ENCODE measurements around the gene CCDC69. TPM values are rescaled to one million over a fixed set of nuclear protein-coding genes. Genes with fewer than 3 reads are reported as not detected.

Gene CCDC69
- polyA plus RNA-seq, 3 donors = 4.0 to 6.8 (median 5.2) TPM

DNA sequence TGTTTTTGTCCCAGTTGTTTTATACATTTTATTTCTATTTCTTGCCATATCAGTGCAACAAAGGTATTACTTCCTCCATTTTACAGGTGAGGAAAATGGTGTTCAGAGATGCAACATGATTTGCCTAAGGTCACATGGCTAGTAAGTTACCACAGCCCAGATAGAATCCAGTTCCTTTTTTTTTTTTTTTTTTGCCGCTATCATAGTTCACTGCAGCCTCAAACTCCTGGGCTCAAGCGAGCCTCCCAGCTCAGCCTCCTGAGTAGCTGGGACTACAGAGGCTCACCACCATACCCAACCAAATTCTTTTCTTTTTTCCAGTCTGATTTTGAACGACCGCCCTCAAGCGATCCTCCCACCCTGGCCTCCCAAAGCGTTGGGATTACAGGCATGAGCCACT, 480 bp upstream of the CCDC69 start:
- DNase-seq (ENCODE audit: low read depth in 3 of 3, low spot score in 2 of 3) = no peak

DNA sequence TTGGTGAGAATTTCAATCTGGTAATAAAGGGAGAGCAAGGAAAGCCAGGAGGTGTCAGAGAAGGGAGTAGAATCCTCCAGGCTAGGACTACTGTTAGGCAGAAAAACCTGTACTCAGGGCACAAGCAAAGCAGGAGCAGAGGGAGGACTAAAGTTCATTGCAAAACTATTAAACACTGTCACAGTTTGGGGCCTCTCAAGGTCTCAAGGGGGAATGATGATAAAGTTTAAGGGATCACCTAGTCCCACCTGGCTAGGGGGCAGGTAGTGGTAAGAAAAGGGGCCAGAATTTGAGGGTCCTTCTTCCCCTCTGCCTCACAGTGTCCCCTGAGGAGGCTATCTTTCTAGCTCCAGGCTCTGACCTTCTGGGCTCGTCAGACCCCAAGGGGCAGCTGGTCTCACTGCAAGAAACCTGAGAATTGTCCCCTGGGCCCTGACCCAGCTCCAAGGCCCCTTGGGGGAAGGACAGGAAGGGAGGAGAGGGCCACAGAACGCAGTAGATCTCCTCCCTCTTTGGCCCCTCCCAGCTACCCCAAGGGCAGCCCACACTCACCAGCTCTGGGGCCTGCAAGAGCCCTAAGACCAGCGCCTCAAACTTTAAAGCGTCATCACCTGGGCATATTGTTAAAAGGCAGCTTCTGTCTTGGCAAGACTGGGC, 974 bp downstream of the CCDC69 start:
- no peak for DNase-seq (ENCODE audit: low read depth in 3 of 3, low spot score in 2 of 3)

GRCh38 chr5:151222054-151222789, 1.7 kb downstream of the CCDC69 start:
- no peak for DNase-seq (ENCODE audit: low read depth in 3 of 3, low spot score in 2 of 3)

DNA sequence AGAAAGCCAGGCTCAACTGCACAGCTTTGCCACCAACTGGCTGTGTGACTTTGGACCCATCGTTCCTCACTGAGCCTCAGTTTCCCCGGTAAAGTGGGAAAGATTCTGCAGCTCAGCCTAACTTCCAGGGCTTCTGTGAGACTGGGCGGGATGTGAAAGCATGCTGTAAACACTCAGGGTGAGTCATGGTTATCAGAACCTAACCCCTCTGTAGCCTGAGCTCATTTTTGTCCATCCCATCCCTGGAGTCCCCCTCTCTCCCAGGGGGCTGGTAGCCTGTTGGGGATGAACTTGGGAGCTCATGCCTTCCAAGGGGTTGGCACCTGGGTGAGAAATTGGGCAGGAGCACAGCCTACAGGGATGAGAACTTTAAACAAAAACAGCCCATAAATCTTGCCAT, 2.3 kb downstream of the CCDC69 start:
- no peak for DNase-seq (ENCODE audit: low read depth in 3 of 3, low spot score in 2 of 3)

DNA sequence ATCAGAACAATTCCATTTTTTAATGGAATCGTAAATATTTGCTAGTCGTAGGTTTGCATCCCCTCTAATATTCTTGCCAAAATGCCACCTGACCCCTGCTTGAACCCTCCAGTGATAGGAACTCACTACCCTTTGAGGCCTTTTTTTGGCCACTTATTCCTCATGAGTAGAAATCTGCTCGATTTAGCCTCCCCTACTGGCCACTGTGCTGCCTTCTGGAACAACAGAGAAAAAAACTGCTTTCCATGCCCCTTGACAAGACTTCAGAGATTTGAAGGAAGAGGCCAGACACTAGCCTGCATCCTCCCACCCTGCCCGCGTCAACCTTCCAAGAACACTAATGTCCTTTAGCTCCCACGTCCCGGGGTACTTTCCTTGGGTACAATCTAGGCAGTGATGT, 4.1 kb downstream of the CCDC69 start:
- no peak for DNase-seq (ENCODE audit: low read depth in 3 of 3, low spot score in 2 of 3)

DNA sequence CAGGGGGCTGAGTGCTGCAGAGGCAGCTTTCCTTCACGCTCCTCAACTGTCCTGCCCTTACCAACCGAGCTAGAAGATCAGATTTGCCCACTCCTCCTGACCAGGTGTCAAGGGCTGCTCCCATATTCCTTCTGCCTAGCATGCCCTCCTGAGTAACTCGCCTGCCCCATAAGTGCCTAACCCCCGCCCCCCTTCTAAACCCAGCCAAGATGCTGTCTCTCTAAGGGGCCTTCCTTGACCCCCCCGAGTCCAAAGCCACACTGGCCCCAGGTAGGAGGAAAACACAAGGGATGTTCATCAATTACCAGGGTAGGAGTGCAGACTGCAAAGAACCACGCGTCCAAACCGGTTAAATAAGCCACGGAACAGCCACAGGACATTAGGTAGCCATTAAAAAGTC, 4.8 kb downstream of the CCDC69 start:
- DNase-seq (ENCODE audit: low read depth in 3 of 3, low spot score in 2 of 3) = no peak

DNA sequence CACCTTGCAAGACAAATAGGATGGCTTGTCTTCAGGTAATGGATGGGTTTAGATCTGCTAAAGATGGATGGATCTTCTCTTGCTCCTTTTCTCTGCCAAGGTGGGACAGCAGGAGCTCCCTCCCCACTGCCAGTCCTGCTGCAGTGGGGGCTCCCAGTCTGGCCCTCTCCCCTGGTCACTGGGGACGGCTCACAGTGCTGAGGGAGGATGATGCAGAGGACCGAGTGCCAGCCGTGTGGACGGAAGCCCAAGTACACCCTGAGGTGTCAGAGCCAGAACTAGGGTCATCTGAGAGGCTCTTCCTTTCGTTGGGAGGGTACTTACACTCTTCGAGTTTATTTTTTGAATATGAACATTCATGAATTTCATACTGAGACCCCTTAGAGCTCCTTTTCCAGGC, 5.7 kb downstream of the CCDC69 start:
- no peak for DNase-seq (ENCODE audit: low read depth in 3 of 3, low spot score in 2 of 3)

GRCh38 chr5:151216781-151217180, 7.1 kb downstream of the CCDC69 start:
- no peak for DNase-seq (ENCODE audit: low read depth in 3 of 3, low spot score in 2 of 3)

- DNase-seq (ENCODE audit: low read depth in 3 of 3, low spot score in 2 of 3) = no peak
Measured at GRCh38 chr5:151215546-151215880, 8.4 kb downstream of the CCDC69 start.

DNA sequence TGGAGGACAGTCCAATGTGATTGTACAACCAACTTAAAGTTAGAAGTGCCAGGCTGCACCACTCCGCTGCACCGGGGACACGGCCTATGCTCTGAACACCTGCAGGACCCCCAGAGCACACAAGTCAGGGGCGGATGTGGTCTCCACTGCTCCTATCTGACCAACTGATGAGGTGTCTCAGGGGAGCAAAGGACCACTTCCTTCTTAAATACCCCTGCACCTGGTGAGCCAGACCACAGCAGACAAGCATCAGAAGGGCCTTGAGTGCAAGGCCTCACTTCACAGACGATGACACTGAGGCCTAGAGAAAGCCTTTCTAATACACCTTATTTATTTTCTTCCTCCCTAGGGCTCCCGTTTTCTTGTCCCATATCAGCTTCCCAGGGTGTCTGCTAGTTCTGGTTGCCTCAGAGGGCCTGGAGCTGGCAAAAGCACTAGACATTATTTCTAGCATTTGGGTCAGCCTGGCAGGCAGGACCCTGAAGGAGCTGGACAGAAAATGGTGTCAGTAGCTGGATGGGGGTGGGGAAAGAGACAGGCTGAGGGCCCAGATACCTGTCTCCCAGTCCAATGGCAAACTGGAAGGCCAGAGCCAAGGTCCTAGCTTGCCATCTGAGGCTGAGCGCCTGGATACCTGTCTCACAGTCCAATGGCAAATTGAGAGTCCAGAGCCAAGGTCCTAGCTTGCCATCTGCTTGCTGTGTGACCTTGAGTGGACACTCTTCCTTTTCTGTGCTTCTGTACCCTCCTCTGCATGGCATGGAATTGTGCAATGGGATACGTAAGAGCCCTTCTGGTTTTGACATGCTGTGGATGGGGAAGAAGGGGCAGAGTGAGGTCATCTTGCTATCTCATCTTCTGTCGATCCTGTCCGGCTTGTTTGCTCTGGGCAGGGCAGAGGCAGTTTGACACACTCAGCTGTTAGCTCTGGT, 9.0 kb downstream of the CCDC69 start:
- DNase-seq (ENCODE audit: low read depth in 3 of 3, low spot score in 2 of 3) = no peak

DNA sequence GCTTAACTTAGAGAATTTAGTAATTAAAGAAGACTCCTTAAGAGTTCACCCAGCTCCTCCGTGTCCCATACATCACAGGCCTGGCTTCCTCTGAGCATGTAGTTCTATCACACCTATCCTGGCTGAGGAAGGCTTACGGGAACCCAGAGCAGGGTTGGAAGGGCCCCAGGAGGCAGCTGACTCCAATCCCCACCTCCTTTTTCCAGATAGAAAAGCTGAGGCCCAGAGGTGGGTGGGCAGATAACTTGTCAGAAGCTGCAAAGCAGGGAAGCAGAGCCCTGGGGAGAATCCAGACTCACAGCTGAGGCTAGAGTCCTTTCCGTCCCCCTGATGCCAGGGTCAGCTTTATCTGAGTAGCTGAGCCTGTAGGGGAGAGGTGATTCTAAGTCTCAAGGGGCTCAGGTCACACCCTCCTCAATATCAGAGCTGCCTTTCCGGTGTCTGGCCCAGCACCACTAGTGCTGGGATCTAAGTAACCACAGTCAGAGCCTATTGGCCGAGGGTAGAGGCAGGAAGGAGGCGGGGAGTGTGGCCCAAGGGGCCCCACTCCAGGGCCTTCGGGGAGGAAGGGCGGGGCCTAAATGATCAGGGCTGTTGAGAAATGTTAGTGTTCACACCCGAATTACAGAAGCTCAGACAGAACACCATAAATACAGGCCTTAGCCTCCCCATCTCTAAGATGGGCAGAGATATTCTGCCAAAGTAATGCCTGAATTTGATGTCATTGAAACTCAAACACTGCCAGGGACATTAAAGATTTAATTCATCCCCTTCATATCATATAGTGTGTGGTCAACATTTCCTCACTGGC, 9.9 kb downstream of the CCDC69 start:
- no peak for DNase-seq (ENCODE audit: low read depth in 3 of 3, low spot score in 2 of 3)

DNA sequence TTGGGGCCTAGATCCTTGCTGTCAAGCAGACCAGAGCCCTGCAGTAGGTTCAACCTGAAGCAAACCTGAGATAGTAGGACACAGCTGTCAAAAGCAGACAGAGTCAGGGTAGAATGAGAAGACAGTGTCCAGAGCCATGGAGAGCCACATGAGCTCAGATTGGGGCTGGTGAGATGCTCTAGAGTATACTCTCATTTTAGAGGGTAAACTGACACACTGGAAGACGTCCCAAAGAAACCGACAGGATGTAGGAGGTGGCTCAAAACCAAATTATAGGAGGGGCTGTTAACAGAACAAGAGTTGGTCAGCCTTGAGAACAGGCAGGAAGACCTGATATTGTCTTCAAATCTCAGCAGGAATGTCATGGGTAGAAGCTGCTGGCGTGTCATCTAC, 11.5 kb downstream of the CCDC69 start:
- no peak for DNase-seq (ENCODE audit: low read depth in 3 of 3, low spot score in 2 of 3)

DNA sequence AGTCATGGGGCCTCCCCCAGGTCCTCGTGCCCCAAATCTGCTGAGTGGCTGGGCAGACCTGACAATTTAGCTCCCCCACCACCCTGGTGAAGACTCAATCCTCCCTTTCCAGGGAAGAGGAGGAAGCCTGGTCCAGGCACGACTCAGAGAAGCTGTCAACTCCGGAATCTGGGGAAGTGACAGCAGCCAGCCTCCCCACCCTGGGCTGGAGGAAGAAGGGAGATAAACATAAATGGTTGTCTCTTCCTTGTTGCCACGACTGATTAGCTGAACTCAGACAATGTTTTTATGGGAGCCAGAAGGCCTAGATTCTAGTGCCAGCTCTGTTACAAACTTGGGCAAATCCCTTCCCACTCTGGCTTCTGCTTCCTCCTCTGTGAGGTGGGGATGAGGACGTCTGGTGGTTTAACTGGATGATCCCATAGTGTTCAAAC, 15.4 kb downstream of the CCDC69 start:
- DNase-seq (ENCODE audit: low read depth in 3 of 3, low spot score in 2 of 3) = no peak

GRCh38 chr5:151205411-151205810, 18.5 kb downstream of the CCDC69 start:
- DNase-seq (ENCODE audit: low read depth in 3 of 3, low spot score in 2 of 3) = no peak

- no peak for DNase-seq (ENCODE audit: low read depth in 3 of 3, low spot score in 2 of 3)
Measured at GRCh38 chr5:151204051-151204450, 19.8 kb downstream of the CCDC69 start.

DNA sequence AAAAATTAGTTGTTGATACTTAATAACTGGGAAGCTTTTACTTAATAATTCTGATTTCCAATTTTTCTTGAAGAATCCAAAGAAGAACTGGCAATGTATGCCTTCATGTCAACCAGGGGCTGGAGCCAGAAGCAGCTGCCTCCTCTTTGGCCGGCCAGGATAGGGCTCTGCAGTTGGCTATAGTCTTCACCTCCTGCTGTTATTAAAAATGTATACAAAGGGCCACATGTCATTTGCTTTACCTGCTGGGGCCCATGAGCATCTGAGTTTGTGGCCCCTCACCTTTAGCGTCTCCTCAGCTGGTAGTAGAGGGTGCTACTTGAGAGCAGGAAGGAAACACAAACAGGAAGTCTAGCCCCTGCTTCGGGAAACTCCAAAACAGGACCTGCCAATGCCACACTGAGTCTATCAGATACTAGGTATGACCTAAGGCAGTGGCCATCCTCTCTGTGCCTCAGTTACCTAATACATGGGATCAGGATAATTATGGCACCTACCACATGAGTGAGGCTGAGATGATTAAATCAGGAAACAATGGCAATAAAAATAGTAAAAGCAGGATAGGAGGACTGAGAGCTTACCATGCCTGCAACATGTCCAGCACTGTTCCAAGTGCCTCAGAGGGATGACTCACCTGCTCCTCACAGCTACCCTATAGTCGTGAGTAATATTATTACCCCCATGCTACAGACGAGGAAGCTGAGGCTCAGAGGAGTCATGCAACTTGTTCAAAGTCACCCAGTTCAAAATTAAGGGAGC, 21.3 kb downstream of the CCDC69 start:
- DNase-seq (ENCODE audit: low read depth in 3 of 3, low spot score in 2 of 3) = no peak

GRCh38 chr5:151200913-151201595, 22.8 kb downstream of the CCDC69 start:
- no peak for DNase-seq (ENCODE audit: low read depth in 3 of 3, low spot score in 2 of 3)

DNA sequence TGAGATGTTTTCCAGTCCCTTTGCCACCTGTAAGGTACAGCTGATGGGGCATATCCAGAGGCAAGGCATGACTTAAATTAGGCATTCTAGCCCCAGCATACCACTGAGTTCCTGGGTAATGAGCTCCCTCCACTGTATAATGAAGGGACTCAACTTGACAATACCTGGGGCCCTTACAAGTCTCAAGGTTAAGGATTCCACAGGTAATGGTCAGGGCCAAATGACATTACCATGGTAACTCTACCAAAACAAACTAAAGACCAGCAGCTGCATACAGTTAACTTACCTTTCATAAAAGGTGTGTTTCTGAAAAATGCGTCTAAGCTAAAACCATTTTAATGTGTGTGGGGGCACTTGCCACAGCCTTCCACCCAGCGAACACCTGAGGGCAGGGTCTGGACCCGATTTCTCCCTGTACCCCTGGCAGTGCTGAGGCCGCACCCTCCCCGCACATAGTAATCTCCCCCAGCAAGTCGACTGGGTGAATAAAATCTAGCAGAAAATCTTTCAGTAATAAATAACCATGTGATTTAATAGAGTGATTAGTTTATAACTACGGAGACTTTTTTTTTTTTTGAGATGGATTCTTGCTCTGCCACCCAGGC, 24.2 kb downstream of the CCDC69 start:
- DNase-seq (ENCODE audit: low read depth in 3 of 3, low spot score in 2 of 3) = no peak

- no peak for DNase-seq (ENCODE audit: low read depth in 3 of 3, low spot score in 2 of 3)
Measured at GRCh38 chr5:151198861-151199260, 25.0 kb downstream of the CCDC69 start.

All from right renal cortex interstitium (tissue), 3 donors.